ENCODE data around the gene MTAP. TPM values are rescaled to one million over a fixed set of nuclear protein-coding genes. Genes with fewer than 3 reads are reported as not detected.
A peak's percentile ranks its signal among the peaks of the same experiment; 100 is the strongest.

MTAP gene
- total and polyA plus RNA-seq, 2 donors: 15.2 to 35.3 TPM

GRCh38 chr9:21812946-21813568 is 10.6 kb downstream of the MTAP start:
- Histone ChIP-seq H3K36me3 (ENCODE audit: insufficient read depth) (no peaks in the 10 kb centered on the region), H3K4me3 (ENCODE audit: low read depth, low read length) (no peak overlapping the region), H3K4me1 (ENCODE audit: insufficient read depth) (no peaks in the 10 kb centered on the region), H3K27ac (ENCODE audit: low read depth) (no peak overlapping the region)
- 75% methylated on average over 5 of the region's 5 CpGs for WGBS
- no peak for DNase-seq (ENCODE audit: extremely low spot score)

GRCh38 chr9:21813575-21814473 is 11.4 kb downstream of the MTAP start:
- DNase-seq (ENCODE audit: extremely low spot score): peak; percentile 54
- WGBS: 62% methylated on average over 8 of the region's 8 CpGs
- H3K27ac ChIP-seq (ENCODE audit: low read depth): no peak overlapping the region

GRCh38 chr9:21815643-21816042 is 13.2 kb downstream of the MTAP start:
- no peaks in the 10 kb centered on the region for H3K4me1 ChIP-seq (ENCODE audit: insufficient read depth)
- H3K36me3 ChIP-seq (ENCODE audit: insufficient read depth): no peaks in the 10 kb centered on the region
- H3K4me3 ChIP-seq (ENCODE audit: low read depth, low read length): no peak overlapping the region
- over 99% methylated on average over 3 of the region's 3 CpGs for WGBS
- DNase-seq (ENCODE audit: extremely low spot score): no peak
- H3K27ac ChIP-seq (ENCODE audit: low read depth): no peak overlapping the region

More at GRCh38 chr9:21813575-21814473, 11.4 kb downstream of the MTAP start:
- no peaks in the 10 kb centered on the region for H3K36me3 ChIP-seq (ENCODE audit: insufficient read depth)
- no peaks in the 10 kb centered on the region for H3K4me1 ChIP-seq (ENCODE audit: insufficient read depth)
- no peak overlapping the region for H3K4me3 ChIP-seq (ENCODE audit: low read depth, low read length)

- no peak for DNase-seq (ENCODE audit: extremely low spot score)
- Histone ChIP-seq H3K4me3 (ENCODE audit: low read depth, low read length) (no peak overlapping the region), H3K36me3 (ENCODE audit: insufficient read depth) (no peaks in the 10 kb centered on the region), H3K27ac (ENCODE audit: low read depth) (no peak overlapping the region), H3K4me1 (ENCODE audit: insufficient read depth) (no peaks in the 10 kb centered on the region)
- WGBS: 81% methylated on average over 3 of the region's 3 CpGs
These were observed 14.7 kb downstream of the MTAP start for GRCh38 chr9:21817176-21817575.

DNA sequence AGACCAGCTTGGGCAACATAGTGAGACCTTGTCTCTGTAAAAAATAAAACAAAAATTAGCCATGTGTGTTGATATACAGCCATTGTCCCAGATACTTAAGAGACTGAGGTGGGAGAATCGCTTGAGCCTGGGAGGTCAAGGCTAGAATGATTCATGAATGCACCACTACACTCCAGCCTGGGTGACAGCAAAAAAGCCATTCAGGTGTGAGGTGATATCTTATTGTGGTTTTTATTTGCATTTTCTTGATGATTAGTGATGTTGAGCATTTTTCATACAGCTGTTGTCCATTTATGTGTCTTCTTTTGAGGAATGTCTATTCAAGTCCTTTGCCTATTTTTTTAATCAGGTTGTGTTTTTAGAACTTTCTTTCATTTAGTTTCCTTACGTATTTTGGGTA is 23.2 kb downstream of the MTAP start:
- Histone ChIP-seq H3K36me3 (ENCODE audit: insufficient read depth) (peaks cover 3% of the 10 kb centered on the region), H3K4me1 (ENCODE audit: insufficient read depth) (no peaks in the 10 kb centered on the region), H3K4me3 (ENCODE audit: low read depth, low read length) (no peak overlapping the region), H3K27ac (ENCODE audit: low read depth) (no peak overlapping the region)
- 93% methylated on average over 2 of the region's 2 CpGs for WGBS
- no peak for DNase-seq (ENCODE audit: extremely low spot score)

DNA sequence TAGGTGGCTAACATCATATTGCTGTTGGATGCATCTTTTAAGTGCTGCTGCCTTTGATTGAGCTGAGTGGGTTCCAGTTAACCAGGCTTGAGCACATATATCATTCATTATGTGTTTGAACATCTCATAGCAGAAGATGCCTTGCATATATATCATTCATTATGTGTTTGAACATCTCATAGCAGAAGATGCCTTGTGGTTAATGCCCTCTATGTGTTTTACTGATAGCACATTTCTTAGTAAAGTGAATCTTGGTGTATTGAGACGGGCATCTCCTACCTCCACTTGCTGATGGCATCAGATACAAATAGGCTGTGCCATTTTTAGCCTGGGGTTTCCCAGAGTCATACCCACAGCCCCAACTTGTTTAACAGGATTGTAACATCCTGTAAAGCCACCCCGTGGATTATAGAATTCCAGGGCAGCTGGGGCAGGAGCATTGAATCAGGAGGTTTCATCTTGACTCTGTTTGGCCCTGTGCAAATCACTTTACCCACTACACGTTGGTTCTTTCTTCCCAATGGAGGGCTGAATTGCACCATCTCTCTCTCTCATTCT is 26.5 kb downstream of the MTAP start:
- H3K36me3 ChIP-seq (ENCODE audit: insufficient read depth): peaks cover 3% of the 10 kb centered on the region

GRCh38 chr9:21830589-21830988 is 28.2 kb downstream of the MTAP start:
- H3K4me3 ChIP-seq (ENCODE audit: low read depth, low read length): no peak overlapping the region
- peaks cover 1% of the 10 kb centered on the region for H3K4me1 ChIP-seq (ENCODE audit: insufficient read depth)
- no peak for DNase-seq (ENCODE audit: extremely low spot score)
- 92% methylated on average over 3 of the region's 3 CpGs for WGBS
- no peak overlapping the region for H3K27ac ChIP-seq (ENCODE audit: low read depth)
- no peaks in the 10 kb centered on the region for H3K36me3 ChIP-seq (ENCODE audit: insufficient read depth)

More for the DNA sequence above, 26.5 kb downstream of the MTAP start:
- Histone ChIP-seq H3K4me1 (ENCODE audit: insufficient read depth) (peaks cover 1% of the 10 kb centered on the region), H3K27ac (ENCODE audit: low read depth) (no peak overlapping the region), H3K4me3 (ENCODE audit: low read depth, low read length) (no peak overlapping the region)
- DNase-seq (ENCODE audit: extremely low spot score): no peak
- 82% methylated on average over 3 of the region's 3 CpGs for WGBS

GRCh38 chr9:21831841-21832509 is 29.5 kb downstream of the MTAP start:
- no peak for DNase-seq (ENCODE audit: extremely low spot score)
- Histone ChIP-seq H3K27ac (ENCODE audit: low read depth) (no peak overlapping the region), H3K4me3 (ENCODE audit: low read depth, low read length) (no peak overlapping the region), H3K4me1 (ENCODE audit: insufficient read depth) (peaks cover 5% of the 10 kb centered on the region), H3K36me3 (ENCODE audit: insufficient read depth) (no peaks in the 10 kb centered on the region)
- 47% methylated on average over 8 of the region's 8 CpGs for WGBS

DNA sequence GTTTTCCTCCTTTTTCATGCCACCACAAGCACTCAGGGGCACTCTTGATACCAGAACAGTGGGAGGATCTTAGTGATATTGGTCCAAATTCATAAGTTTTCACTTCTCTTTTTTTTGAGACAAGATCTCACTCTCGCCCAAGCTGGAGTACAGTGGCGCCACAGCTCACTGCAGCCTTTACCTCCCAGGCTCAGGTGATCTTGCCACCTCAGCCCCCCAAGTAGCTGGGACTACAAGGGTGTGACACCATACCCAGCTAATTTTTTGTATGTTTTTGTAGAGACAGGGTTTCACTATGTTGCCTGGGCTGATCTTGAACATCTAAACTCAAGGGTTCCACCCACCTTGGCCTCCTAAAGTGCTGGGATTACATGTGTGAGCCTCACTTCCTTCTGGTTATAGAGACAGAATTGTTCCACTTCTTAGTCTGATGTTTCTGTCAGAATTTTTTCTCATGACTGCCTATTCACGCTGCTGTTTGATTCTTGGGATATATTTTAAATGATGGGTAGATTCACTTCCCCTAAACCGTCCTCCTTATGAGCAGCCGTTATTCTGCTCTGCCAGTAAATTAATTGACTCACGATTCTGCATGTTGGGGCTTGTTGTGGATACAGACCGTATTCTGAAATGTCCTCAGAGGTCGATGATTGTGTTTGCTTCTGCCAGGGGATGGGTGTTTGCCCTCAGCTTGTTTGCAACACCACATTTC is 30.8 kb downstream of the MTAP start:
- no peak overlapping the region for H3K4me3 ChIP-seq (ENCODE audit: low read depth, low read length)
- H3K27ac ChIP-seq (ENCODE audit: low read depth): no peak overlapping the region
- WGBS: 90% methylated on average over 8 of the region's 8 CpGs
- peaks cover 5% of the 10 kb centered on the region for H3K4me1 ChIP-seq (ENCODE audit: insufficient read depth)
- DNase-seq (ENCODE audit: extremely low spot score): no peak
- H3K36me3 ChIP-seq (ENCODE audit: insufficient read depth): no peaks in the 10 kb centered on the region

DNA sequence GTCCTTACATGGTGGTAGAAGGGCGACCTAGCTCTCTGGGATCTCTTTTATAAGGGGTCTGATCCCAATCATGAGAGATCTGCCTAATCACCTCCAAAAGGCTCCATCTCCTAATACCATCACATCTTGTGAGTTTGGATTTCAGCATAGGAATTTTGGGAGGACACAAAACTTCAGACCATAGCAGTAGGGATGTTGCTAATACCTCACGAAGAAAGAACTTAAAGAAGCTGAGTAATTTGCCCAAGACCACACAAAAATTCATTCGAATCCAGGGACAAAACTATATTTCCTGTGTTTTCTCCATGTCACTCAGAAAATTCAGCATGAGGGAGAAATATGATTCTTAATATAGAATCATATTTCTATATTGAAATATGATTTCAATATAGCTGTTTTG is 32.7 kb downstream of the MTAP start:
- peaks cover 5% of the 10 kb centered on the region for H3K4me1 ChIP-seq (ENCODE audit: insufficient read depth)
- no peak overlapping the region for H3K4me3 ChIP-seq (ENCODE audit: low read depth, low read length)
- no peak overlapping the region for H3K27ac ChIP-seq (ENCODE audit: low read depth)
- DNase-seq (ENCODE audit: extremely low spot score): no peak
- WGBS: 97% methylated on average over 3 of the region's 3 CpGs
- H3K36me3 ChIP-seq (ENCODE audit: insufficient read depth): peaks cover 3% of the 10 kb centered on the region

- peaks cover 3% of the 10 kb centered on the region for H3K36me3 ChIP-seq (ENCODE audit: insufficient read depth)
- peaks cover 5% of the 10 kb centered on the region for H3K4me1 ChIP-seq (ENCODE audit: insufficient read depth)
- DNase-seq (ENCODE audit: extremely low spot score): no peak
- no peak overlapping the region for H3K27ac ChIP-seq (ENCODE audit: low read depth)
- H3K4me3 ChIP-seq (ENCODE audit: low read depth, low read length): no peak overlapping the region
- 69% methylated on average over 7 of the region's 7 CpGs for WGBS
These were observed 34.2 kb downstream of the MTAP start for GRCh38 chr9:21836437-21837161.

DNA sequence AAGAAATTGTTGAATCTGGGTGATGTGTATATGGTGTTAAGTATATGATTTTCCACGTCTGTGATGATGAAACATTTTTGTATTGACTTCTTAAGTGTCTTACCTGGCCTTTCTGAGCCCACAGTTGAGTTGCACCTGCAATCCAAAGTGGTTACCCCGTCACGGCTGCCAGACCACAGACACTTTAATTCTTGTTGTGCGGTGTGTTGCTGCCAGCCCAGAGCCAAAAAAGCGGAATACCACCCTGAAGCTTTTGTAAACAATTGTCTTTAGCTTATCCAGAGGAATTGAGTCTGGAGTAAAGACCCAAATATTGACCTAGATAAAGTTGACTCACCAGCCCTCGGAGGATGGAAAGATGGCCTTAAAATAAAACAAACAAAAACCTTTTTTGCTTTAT is 35.1 kb downstream of the MTAP start:
- 82% methylated on average over 6 of the region's 6 CpGs for WGBS
- no peak overlapping the region for H3K4me3 ChIP-seq (ENCODE audit: low read depth, low read length)
- peaks cover 4% of the 10 kb centered on the region for H3K4me1 ChIP-seq (ENCODE audit: insufficient read depth)
- no peak overlapping the region for H3K27ac ChIP-seq (ENCODE audit: low read depth)
- peaks cover 3% of the 10 kb centered on the region for H3K36me3 ChIP-seq (ENCODE audit: insufficient read depth)
- no peak for DNase-seq (ENCODE audit: extremely low spot score)

Data from urinary bladder (tissue), 4 donors.